HEK293T (cell line): ENCODE measurements around the gene HMX1.

Experiments
- CTCF ChIA-PET: fragments of 350-600 bp; formaldehyde crosslinking; extraction: SDS; loops from one replicate; lab custom pipeline; 2021; ENCODE audit warnings: antibody characterized with exemption, inconsistent platforms; lab: Yijun Ruan, JAX
- POLR2A ChIA-PET: fragments of 350-600 bp; formaldehyde crosslinking; extraction: SDS; loops from one replicate; lab custom pipeline; 2020; ENCODE audit warnings: antibody characterized with exemption, inconsistent platforms; lab: Yijun Ruan, JAX
- DNase-seq: peaks from one replicate; pipeline ENCODE4 v3.0.0; 2012; ENCODE audit warnings: mixed read lengths; ENCODE audit errors: extremely low spot score
- ARNT ChIP-seq: fragments of 450-650 bp; IDR thresholded peaks from 2 replicates; pipeline ENCODE4 v1.6.1; 2017; ENCODE audit warnings: mild to moderate bottlenecking
- BHLHE40 ChIP-seq: fragments of 450-650 bp; IDR thresholded peaks from 2 replicates; pipeline ENCODE4 v1.6.1; 2016; ENCODE audit warnings: mild to moderate bottlenecking, moderate library complexity, borderline replicate concordance
- CTBP1 ChIP-seq: fragments of 450-650 bp; IDR thresholded peaks from 2 replicates; pipeline ENCODE4 v1.6.1; 2016; ENCODE audit warnings: borderline replicate concordance
- ELF4 ChIP-seq: fragments of 450-650 bp; IDR thresholded peaks from 2 replicates; pipeline ENCODE4 v1.6.1; 2017; ENCODE audit warnings: antibody characterized with exemption
- FOXA1 ChIP-seq: fragments of 450-650 bp; IDR thresholded peaks from 2 replicates; pipeline ENCODE4 v1.6.1; 2016; ENCODE audit warnings: mild to moderate bottlenecking
- FOXK2 ChIP-seq: fragments of 450-650 bp; IDR thresholded peaks from 2 replicates; pipeline ENCODE4 v1.6.1; 2016; ENCODE audit warnings: mild to moderate bottlenecking
- FOXM1 ChIP-seq: fragments of 450-650 bp; IDR thresholded peaks from 2 replicates; pipeline ENCODE4 v1.6.1; 2017; ENCODE audit warnings: mild to moderate bottlenecking, borderline replicate concordance
- HDGF ChIP-seq: fragments of 450-650 bp; IDR thresholded peaks from 2 replicates; pipeline ENCODE4 v1.6.1; 2017; ENCODE audit warnings: antibody characterized with exemption, borderline replicate concordance
- L3MBTL2 ChIP-seq: fragments of 450-650 bp; conservative IDR thresholded peaks from 2 replicates; pipeline ENCODE4 v1.6.1; 2016; ENCODE audit warnings: mild to moderate bottlenecking
- LEF1 ChIP-seq: fragments of 450-650 bp; IDR thresholded peaks from 2 replicates; pipeline ENCODE4 v1.6.1; 2017; ENCODE audit warnings: mild to moderate bottlenecking, borderline replicate concordance
- NFRKB ChIP-seq: fragments of 450-650 bp; IDR thresholded peaks from 2 replicates; pipeline ENCODE4 v1.6.1; 2016; ENCODE audit warnings: mild to moderate bottlenecking, moderate library complexity
- PKNOX1 ChIP-seq: fragments of 450-650 bp; IDR thresholded peaks from 2 replicates; pipeline ENCODE4 v1.6.1; 2016
- SP1 ChIP-seq: fragments of 450-650 bp; IDR thresholded peaks from 2 replicates; pipeline ENCODE4 v1.6.1; 2017
- SUZ12 ChIP-seq: fragments of 450-650 bp; IDR thresholded peaks from 2 replicates; pipeline ENCODE4 v1.6.1; 2016; ENCODE audit warnings: mild to moderate bottlenecking
- TARDBP ChIP-seq: fragments of 450-650 bp; IDR thresholded peaks from 2 replicates; pipeline ENCODE4 v1.6.1; 2016
- ZNF384 ChIP-seq: fragments of 450-650 bp; IDR thresholded peaks from 2 replicates; pipeline ENCODE4 v1.6.1; 2016

HMX1 gene

GRCh38 chr4:8900588-8900987 lies 28.9 kb upstream of the HMX1 start:
- no peak for DNase-seq
- POLR2A ChIA-PET: no interaction called here
- CTCF ChIA-PET: no interaction called here

GRCh38 chr4:8898419-8898818 lies 26.8 kb upstream of the HMX1 start:
- ChIA-PET CTCF (interaction anchor here (0.8 to 1.0 kb wide), 3 partner anchors 11 to 225 kb away, joined by 3 to 5 read pairs (median 3); no protein-coding TSS in a partner anchor), POLR2A (no interaction called here)
- DNase-seq: no peak
- TF ChIP-seq NFRKB (no peak), FOXK2 (no peak), PKNOX1 (no peak), SP1 (no peak), CTBP1 (no peak), BHLHE40 (no peak), SUZ12 (no peak), FOXA1 (no peak), ARNT (no peak), TARDBP (no peak), LEF1 (no peak), HDGF (no peak), ELF4 (no peak), L3MBTL2 (no peak), ZNF384 (no peak), FOXM1 (no peak)

More at GRCh38 chr4:8900588-8900987, 28.9 kb upstream of the HMX1 start:
- TF ChIP-seq FOXM1 (no peak), ARNT (no peak), SUZ12 (no peak), SP1 (no peak), NFRKB (no peak), HDGF (no peak), ZNF384 (no peak), FOXK2 (no peak), ELF4 (no peak), FOXA1 (no peak), TARDBP (no peak), PKNOX1 (no peak), BHLHE40 (no peak), LEF1 (no peak), CTBP1 (no peak)

- ChIA-PET CTCF (interaction anchor here (1.0 kb wide), 1 partner anchor 224 kb away, joined by 3 read pairs; no protein-coding TSS in a partner anchor), POLR2A (no interaction called here)
- no peak for TF ChIP-seq CTBP1
- no peak for TF ChIP-seq ARNT
- TF ChIP-seq FOXM1: no peak
- TF ChIP-seq SP1: no peak
- no peak for TF ChIP-seq FOXA1
- no peak for TF ChIP-seq NFRKB
- no peak for TF ChIP-seq ELF4
- no peak for TF ChIP-seq TARDBP
- no peak for TF ChIP-seq LEF1
- TF ChIP-seq ZNF384: no peak
- no peak for TF ChIP-seq PKNOX1
- no peak for TF ChIP-seq SUZ12
- no peak for TF ChIP-seq FOXK2
- TF ChIP-seq L3MBTL2: no peak
- TF ChIP-seq HDGF: no peak
- no peak for TF ChIP-seq BHLHE40
- DNase-seq: no peak
Observed at GRCh38 chr4:8897251-8898167, 25.9 kb upstream of the HMX1 start.

- POLR2A ChIA-PET: no interaction called here
- no peak for DNase-seq
- CTCF ChIA-PET: no interaction called here
- TF ChIP-seq BHLHE40 (no peak), FOXA1 (no peak), LEF1 (no peak), L3MBTL2 (no peak), TARDBP (no peak), ELF4 (no peak), FOXM1 (no peak), PKNOX1 (no peak), CTBP1 (no peak), SP1 (no peak), NFRKB (no peak), ARNT (no peak), HDGF (no peak)
Observed at GRCh38 chr4:8896506-8896905, 24.9 kb upstream of the HMX1 start.

- DNase-seq: no peak
- ChIA-PET POLR2A (no interaction called here), CTCF (no interaction called here)
- TF ChIP-seq LEF1: no peak
- no peak for TF ChIP-seq SUZ12
- TF ChIP-seq BHLHE40: no peak
- TF ChIP-seq HDGF: no peak
- TF ChIP-seq NFRKB: no peak
- TF ChIP-seq SP1: no peak
- no peak for TF ChIP-seq ARNT
- no peak for TF ChIP-seq FOXK2
- no peak for TF ChIP-seq ZNF384
- no peak for TF ChIP-seq L3MBTL2
- no peak for TF ChIP-seq FOXM1
- TF ChIP-seq FOXA1: no peak
- TF ChIP-seq CTBP1: no peak
- TF ChIP-seq TARDBP: no peak
- TF ChIP-seq PKNOX1: no peak
- no peak for TF ChIP-seq ELF4
Observed at GRCh38 chr4:8896071-8896470, 24.4 kb upstream of the HMX1 start.
